NCI-H1417 treated with DMSO at 0.1 percent for 48 hours (cell line): ENCODE data around the gene ABCC3.

ENCODE experiments used
- DNase-seq: peaks from one replicate; lab custom pipeline; 2025; lab: John Stamatoyannopoulos, UW

The ABCC3 gene

DNA sequence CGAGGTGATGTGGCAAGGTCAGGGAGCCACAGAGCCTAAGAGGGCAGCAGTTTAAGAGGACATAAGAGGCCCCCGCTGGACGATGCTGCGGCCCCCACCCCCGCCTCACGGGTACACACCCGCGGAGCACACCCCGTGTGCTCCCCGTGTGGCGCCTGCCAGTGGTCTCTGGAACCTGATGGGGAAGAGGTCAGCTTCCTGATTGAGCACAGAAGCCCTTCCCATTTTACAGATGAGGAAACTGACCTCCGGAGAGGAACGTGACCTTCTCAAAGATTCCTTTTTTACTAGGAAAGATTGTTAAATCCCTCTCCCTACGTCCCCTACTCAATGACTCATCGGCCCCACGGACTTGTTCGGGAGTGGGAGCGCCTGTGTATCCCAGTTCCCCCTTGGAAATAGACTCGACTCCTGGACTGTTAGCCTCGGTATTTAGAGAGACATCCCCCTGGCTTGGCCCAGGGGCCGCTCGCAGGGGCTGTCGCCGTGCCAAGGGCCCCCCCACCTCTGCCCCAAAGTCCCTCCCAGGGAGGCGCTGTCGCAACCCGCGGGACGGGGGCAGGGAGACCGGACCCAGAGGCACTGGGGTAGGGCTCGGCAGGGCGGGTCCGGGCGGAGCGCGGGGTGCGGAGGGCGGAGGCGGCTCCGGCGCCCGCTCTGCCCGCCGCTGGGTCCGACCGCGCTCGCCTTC, at the start of gene ABCC3:
TSS of gene ABCC3 (plus strand) at position 658 of the 691 bp plus-strand sequence. CDS start 56 bp downstream, outside the sequence.
- no peak for DNase-seq

DNA sequence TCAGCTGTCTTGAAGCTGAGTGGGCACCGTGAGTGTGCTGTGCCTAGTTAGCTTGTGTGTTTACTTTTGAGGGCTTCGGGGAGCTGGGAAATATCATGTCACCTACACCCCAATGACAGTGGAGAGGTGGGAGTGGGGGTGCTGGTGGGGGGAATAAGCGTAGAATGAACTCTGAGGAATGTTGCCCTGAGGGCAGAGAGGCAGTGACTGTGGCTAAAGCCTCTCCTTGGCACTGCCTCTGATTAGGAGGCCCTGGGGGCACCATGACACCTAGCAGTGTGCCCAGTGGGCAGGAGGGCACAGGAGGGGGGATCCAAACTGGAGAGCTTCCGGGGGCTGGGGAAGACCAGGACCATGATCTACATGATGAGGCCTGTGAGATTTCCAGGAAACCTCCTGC, 49.3 kb upstream of the ABCC3 start:
- DNase-seq = no peak

DNA sequence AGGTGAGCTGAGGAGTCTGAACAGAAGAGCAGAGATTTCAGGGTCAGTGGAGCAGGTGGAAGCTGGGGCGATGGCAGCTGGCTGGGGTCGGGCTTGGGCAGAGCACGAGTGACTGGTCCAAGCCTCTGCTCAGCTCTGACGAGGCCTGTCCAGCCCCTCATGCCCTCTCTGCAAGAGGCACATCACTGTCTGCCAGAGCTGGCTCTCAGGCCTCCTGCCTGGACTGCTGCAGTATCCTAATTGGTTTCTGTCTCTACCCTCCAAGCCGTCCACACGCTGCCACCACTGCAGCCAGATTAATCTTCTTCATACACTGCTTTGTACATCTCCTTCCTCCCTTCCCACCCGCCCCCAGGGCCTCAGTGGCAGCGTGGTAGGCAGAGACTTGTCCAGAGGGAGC, 48.8 kb upstream of the ABCC3 start:
- no peak for DNase-seq

GRCh38 chr17:50586421-50587247, 48.0 kb upstream of the ABCC3 start:
- DNase-seq = no peak

DNA sequence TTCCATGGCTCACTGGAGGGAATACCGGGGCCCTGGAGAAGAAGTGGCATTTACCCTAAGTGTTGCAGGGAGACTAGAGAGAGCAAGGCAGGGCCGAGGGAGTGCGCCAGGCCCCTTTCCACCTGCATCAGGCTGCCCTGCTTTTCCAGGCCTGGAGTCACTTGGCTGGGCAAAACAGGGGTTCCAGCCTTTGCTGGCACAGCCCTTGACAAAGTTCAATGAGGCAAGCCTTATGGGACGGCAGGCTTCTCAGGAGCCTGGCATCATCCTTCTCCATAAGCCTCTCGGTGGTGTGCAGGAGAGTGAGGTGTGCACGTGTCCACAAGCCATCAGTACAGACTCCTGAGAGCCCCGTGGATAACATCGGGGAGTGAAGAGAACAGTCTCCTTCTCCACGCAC, 47.1 kb upstream of the ABCC3 start:
- DNase-seq = no peak

- no peak for DNase-seq
Measured at GRCh38 chr17:50588391-50589049, 46.2 kb upstream of the ABCC3 start.

DNA sequence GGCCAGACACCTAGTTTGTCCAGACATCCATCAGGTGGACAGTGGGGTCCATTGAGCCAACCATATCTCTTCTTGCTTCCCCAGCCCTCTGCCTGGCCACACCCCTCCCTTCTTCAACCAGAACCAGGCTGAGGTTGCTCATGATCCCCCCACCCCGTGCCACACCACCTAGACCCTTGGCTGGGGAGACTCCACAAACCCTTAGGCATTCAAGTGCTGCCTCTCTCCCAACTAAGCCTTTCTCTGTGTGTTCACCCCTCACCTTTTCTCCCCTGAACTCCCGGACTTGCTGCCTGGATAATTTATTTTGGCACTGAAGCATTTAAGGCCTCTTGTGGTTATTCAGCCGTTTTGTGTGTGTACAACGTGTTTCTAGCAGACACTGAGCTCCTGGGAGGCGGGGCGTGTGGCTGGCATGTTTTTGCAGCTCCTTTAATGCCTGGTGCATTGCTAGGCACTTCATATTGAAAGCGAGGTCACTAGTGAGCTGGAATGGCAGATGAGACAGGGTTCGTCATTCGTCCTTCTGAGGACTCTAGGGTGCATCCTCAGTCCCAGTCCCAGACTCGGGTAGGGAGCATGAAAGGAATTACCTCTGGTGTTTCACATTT, 45.5 kb upstream of the ABCC3 start:
- DNase-seq = no peak

DNA sequence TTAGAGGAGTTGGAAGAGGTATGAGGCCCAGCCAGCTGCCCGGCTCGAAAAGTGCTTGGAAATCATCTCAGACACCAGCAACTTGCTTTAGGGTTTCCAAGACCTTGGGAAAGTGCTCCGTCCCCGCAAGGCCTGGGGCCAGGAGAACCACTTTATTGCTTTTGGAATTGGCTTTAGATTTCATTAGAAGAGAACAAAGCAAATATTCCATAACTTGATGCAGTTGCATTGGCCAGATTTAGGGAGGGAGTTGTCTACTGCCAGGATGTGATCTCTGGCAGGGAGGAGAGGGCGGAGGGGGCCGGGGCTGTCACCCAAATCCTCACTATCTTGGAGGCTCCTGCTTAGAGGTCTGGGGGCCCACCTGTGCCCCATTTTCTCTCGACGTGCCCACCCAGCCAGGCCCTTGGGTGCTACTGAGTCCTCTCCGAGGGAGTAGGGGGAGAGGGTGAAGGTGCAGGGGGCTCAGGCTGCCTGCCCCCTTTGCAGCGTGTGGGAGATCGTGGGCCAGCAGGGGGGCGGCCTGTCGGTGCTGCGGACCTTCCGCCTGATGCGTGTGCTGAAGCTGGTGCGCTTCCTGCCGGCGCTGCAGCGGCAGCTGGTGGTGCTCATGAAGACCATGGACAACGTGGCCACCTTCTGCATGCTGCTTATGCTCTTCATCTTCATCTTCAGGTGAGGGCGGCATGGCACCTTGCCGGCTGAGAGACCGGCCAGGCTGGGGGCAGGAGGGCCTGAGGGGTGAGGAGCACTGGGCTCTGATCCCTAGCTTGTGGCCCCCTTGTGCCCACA, 43.5 kb upstream of the ABCC3 start:
- no peak for DNase-seq

DNA sequence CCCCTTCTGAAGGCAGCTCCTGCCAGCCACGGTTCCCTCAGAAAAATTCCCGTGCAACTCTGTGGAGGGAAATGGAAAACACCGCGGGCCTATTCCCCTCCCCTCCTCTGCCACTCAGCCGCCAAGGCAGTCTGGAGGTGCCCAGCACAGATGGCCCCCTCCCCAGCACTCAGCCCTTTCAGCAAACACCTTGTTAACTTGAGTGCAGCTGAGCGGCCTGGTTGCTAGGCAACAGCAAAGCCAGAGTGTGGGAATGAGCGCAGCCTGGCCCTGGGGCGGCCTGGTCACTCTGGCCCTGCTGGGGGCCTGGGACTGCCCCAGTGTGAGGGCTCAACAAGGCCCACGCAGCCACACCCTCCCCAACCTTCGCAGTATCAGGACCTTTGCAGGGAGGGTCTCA, 41.4 kb upstream of the ABCC3 start:
- peak; percentile 26 for DNase-seq

GRCh38 chr17:50594128-50594823, 40.4 kb upstream of the ABCC3 start:
- no peak for DNase-seq

GRCh38 chr17:50594892-50595291, 39.8 kb upstream of the ABCC3 start:
- no peak for DNase-seq

DNA sequence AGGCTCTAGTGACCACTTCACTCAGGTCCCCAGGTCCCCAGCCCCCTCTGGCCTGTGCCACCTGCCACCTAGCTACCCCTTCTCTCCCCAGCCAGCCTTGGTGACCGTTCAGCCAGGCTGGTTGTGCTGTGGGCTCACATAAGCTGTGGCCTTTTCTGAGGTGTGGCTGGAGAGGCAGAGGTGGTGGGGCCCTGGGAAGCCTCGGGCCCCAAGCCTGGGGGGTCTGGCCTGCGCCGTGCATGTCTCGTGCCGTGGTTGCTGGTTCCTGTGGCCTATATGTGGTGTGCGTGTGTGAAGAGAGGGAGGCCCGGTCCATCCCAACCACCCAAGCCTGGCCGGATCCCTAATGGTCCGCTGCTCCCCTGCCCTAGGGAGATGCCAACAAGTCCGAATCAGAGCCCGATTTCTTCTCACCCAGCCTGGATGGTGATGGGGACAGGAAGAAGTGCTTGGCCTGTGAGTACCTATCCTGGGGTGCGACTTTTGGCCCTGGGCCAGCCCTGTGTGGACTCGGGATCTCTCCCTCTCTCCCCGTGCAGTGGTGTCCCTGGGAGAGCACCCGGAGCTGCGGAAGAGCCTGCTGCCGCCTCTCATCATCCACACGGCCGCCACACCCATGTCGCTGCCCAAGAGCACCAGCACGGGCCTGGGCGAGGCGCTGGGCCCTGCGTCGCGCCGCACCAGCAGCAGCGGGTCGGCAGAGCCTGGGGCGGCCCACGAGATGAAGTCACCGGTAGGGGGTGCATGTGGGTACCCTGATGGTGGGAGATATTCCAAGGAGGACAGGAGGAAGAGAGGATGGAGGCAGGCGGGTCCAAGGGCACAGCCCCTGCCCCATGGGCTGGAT, 38.3 kb upstream of the ABCC3 start:
- no peak for DNase-seq

- DNase-seq = no peak
Measured at GRCh38 chr17:50598487-50598886, 36.2 kb upstream of the ABCC3 start.

DNA sequence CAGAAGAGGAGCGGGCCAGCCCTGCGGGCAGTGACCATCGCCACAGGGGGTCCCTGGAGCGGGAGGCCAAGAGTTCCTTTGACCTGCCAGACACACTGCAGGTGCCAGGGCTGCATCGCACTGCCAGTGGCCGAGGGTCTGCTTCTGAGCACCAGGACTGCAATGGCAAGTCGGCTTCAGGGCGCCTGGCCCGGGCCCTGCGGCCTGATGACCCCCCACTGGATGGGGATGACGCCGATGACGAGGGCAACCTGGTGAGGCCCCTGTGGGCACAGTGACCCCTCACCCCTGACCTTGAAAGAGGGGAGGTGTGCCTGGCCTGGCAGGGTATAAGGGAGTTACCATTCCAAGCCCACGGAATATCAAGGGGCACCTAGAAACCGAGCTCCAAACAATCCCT, 35.1 kb upstream of the ABCC3 start:
- no peak for DNase-seq

DNA sequence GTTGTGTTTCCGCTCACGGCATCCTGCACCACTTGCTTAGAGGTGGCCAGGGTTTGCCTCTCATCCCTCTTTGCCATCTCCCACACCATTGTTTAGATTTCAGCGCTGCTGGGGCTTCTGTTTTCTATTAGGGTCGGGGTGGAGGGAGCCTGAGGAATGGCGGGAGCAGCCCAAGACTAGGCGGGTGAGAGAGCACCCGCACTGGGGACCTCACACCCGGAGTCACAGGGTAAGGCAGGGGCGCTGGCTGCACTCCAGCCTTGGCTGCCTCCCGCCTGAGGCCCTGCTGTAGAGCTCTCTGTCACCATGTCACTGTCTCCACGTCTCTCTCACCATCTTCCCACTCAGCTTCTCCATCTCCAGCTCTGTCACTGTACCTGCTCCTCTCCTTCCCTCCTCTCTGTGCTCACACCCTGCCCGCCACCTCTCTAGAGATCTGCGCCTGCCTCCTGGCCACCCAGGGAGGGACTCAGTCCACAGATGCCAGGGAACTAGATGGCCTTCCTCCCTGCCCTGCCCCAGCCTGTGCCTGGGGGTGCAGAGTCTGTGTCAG, 32.8 kb upstream of the ABCC3 start:
- no peak for DNase-seq

- no peak for DNase-seq
Measured at GRCh38 chr17:50602836-50603235, 31.8 kb upstream of the ABCC3 start.

DNA sequence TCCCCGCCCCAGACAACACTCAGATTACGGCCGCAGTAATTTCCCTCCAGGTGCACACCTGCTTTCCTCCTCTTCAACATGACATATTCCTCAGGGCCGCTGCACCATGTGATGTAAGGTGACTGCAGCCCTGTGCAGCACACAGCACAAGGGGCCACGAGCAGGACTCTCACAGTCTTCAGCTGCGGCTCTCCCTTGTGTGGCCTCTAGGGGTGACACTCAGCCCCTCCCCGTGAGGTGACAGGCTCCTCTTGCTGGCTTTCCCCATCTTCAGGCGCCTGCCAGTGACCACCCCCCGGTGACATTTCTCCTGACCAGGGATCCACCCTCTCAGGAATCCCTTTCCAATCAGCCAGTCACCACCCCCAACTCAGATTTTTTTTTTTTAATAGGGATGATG, 31.3 kb upstream of the ABCC3 start:
- DNase-seq = no peak

DNA sequence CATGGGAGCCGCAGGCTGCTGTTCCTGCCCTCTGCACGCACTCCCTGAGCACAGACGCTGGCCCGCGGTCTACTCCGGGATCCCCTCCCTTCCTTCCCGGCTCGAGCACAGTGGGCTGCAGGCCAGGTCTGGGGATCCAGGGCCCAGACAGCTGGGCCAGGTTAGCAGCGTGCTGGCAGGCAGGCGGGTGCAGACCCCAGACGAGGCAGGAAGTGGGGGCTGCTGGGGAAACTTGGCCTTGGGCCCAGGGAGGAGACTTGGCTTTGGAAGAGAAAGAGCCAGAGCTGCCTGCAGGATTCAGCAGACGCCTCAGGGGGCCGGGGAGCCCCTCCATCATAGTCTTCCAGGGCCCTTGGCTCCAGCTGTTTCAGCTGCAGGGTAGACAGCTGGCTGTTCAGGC, 30.2 kb upstream of the ABCC3 start:
- DNase-seq = no peak

DNA sequence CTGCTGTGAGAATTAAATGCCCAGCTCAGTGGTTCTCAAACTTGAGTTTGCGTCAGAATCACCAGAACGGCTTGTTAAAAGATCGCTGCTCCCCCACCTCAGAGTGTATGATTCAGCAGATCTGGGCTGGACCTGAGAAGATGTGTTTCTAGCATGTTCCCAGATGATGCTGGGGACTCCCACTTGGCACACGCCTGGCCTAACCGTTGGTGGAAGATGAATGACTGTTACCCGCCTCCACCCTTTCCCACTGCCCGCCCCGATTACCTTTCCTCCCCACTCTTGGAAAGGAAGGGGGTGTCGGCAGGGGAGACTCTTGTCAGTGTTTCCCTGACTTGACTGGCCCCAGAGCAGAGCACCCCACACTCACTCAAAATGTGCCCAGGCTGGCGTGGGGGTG, 29.3 kb upstream of the ABCC3 start:
- DNase-seq = no peak
